Testis (tissue), 2 donors: Measurements from ENCODE around the gene IPP.

Source experiments
- POLR2A ChIP-seq: fragments of 450-650 bp; IDR thresholded peaks from one replicate; pipeline ENCODE4 v1.6.1; 2017; ENCODE audit warnings: antibody characterized with exemption, mild to moderate bottlenecking, moderate library complexity
- TF ChIP-seq, protein P1 (sequence below), 3 experiments: fragments of 450-650 bp in 2 of 3; fragments of 200-600 bp in 1 of 3; sonication (generic) in 1 of 3; IDR thresholded peaks; one replicate each; pipeline ENCODE4 v1.5.1; 2016 to 2019; ENCODE audit warnings: antibody characterized with exemption in 3 of 3, mild to moderate bottlenecking in 2 of 3, moderate library complexity in 1 of 3

DNA sequence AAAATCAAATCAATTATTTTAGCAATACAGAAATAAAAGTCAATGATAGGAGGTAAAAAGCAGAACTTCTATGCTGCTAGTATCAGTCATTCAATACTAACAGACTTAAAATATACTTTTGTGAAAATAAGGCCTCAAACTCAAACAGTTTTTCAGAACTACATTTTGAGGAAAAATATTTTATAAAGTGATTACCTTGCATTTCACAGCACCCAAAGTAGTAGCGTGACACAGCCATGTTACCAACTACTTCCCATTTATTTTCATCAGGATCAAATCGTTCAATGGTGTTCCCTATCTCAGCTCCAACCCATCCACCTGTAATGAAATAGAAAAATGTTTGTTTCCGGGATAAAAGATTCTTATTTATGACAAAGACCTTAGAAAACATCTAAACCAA lies 33.8 kb downstream of the IPP start:
- TF ChIP-seq, protein P1, sequence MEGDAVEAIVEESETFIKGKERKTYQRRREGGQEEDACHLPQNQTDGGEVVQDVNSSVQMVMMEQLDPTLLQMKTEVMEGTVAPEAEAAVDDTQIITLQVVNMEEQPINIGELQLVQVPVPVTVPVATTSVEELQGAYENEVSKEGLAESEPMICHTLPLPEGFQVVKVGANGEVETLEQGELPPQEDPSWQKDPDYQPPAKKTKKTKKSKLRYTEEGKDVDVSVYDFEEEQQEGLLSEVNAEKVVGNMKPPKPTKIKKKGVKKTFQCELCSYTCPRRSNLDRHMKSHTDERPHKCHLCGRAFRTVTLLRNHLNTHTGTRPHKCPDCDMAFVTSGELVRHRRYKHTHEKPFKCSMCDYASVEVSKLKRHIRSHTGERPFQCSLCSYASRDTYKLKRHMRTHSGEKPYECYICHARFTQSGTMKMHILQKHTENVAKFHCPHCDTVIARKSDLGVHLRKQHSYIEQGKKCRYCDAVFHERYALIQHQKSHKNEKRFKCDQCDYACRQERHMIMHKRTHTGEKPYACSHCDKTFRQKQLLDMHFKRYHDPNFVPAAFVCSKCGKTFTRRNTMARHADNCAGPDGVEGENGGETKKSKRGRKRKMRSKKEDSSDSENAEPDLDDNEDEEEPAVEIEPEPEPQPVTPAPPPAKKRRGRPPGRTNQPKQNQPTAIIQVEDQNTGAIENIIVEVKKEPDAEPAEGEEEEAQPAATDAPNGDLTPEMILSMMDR (IDR thresholded peaks at IDR 0.05) = no peak
- TF ChIP-seq POLR2A = no peak
